DND-41 (cell line): ENCODE results near the gene MYOM3.

Source experiments
- CTCF ChIP-seq: IDR thresholded peaks from 2 replicates; pipeline ENCODE4 v1.5.1; 2012; ENCODE audit warnings: borderline replicate concordance, low read length, moderate library complexity, mild to moderate bottlenecking; ENCODE audit not compliant: poor library complexity, severe bottlenecking; ENCODE audit errors: extremely low read depth
- EZH2 ChIP-seq: IDR thresholded peaks from 3 replicates; pipeline ENCODE4 v1.6.1; 2012; ENCODE audit warnings: borderline replicate concordance, low read depth, mild to moderate bottlenecking, moderate library complexity, low read length, inconsistent platforms; ENCODE audit not compliant: severe bottlenecking

GRCh38 chr1:24156542-24157260 lies 44.8 kb upstream of the MYOM3 start:
- TF ChIP-seq CTCF: no peak
- TF ChIP-seq EZH2: no peak
